ENCODE results near the gene TRIM71. TPM values are rescaled to one million over a fixed set of nuclear protein-coding genes. Genes with fewer than 3 reads are reported as not detected.
A peak's percentile ranks its signal among the peaks of the same experiment; 100 is the strongest.

Gene TRIM71
- total RNA-seq, 1 donor from 2014 or later = 117 TPM

DNA sequence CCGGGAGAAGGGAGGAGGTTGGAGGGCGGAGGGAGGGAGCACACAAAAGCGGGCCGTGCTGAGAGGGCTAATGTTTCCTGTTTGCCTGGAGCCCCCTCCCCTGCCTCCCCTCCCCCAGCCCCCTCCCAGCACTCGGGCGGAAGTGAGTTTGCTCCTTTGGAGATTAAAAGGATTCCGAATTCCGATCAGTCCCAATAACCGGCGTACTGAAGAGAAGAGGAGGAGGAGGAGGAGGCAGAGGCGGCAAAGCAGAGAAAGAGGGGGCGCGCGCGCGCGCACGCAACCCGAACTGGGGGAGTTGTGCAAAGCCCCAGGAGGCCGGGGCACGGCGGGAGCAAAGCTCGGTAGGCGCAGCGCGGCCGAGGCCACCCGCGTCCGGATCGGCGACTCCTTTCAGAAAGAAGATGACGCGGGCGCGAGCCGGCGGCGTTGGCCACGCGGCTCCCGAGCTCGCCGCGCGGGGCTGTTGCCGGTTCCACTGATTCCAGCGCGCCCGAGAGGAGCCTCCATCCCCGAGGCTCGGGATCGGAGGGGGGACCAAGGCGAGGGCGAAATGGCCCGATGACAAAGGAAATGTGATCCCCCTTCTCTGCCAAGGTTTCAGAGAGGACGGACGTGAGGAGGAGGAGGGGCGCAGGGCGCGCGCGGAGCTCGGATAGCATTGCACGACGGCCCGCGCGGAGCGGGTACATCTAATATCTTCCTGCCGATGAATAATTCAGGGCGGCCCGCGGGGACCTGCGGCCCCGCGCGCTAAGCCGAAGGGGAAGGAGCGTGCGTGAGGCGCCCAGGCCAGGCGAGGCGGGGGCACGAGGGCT is 1.1 kb upstream of the TRIM71 start:
- no peak for TF ChIP-seq CTCF (IDR thresholded peaks at IDR 0.05; ENCODE audit: partially characterized antibody, unreplicated experiment)
- Mint-ChIP-seq H3K36me3 (ENCODE audit: unreplicated experiment) (peaks cover 7% of the 10 kb centered on the region), H3K27ac (ENCODE audit: unreplicated experiment) (peak overlapping the region; percentile 100), H3K4me1 (ENCODE audit: low read depth, unreplicated experiment) (peaks cover 18% of the 10 kb centered on the region), H3K27me3 (ENCODE audit: unreplicated experiment) (peaks cover 45% of the 10 kb centered on the region), H3K9me3 (ENCODE audit: unreplicated experiment) (peaks cover 55% of the 10 kb centered on the region), H3K4me3 (ENCODE audit: unreplicated experiment) (peak overlapping the region; percentile 87)
- DNase-seq = peak; percentile 92

DNA sequence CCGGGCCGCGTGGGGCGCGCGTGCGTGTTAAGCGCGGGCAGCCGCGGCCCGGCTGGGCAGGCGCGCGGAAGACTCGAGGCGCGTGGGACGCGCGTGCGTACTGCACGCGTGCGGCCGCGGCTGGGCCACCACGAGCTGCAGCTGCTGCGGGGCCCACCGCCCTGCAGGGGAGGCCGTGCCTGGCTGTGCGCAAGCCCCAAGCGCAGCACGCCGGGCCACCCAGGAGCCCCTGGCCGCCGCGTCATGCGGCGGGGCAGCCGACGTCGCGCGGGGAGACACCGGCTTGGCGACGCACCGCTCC is 590 bp upstream of the TRIM71 start:
- Mint-ChIP-seq H3K36me3 (ENCODE audit: unreplicated experiment) (peaks cover 7% of the 10 kb centered on the region), H3K4me3 (ENCODE audit: unreplicated experiment) (peak overlapping the region; percentile 93), H3K9me3 (ENCODE audit: unreplicated experiment) (peaks cover 55% of the 10 kb centered on the region), H3K27ac (ENCODE audit: unreplicated experiment) (peak overlapping the region; percentile 95), H3K4me1 (ENCODE audit: low read depth, unreplicated experiment) (peaks cover 17% of the 10 kb centered on the region), H3K27me3 (ENCODE audit: unreplicated experiment) (peaks cover 48% of the 10 kb centered on the region)
- DNase-seq = peak; percentile 58
- TF ChIP-seq CTCF (IDR thresholded peaks at IDR 0.05; ENCODE audit: partially characterized antibody, unreplicated experiment) = no peak

DNA sequence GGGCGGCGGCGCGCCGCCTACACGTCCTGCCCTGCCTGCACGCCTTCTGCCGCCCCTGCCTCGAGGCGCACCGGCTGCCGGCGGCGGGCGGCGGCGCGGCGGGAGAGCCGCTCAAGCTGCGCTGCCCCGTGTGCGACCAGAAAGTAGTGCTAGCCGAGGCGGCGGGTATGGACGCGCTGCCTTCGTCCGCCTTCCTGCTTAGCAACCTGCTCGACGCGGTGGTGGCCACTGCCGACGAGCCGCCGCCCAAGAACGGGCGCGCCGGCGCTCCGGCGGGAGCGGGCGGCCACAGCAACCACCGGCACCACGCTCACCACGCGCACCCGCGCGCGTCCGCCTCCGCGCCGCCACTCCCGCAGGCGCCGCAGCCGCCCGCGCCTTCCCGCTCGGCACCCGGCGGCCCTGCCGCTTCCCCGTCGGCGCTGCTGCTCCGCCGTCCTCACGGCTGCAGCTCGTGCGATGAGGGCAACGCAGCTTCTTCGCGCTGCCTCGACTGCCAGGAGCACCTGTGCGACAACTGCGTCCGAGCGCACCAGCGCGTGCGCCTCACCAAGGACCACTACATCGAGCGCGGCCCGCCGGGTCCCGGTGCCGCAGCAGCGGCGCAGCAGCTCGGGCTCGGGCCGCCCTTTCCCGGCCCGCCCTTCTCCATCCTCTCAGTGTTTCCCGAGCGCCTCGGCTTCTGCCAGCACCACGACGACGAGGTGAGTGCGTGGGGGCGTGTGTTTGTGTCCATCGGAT is 602 bp downstream of the TRIM71 start:
- peak overlapping the region; percentile 100 for H3K4me3 Mint-ChIP-seq (ENCODE audit: unreplicated experiment)
- peaks cover 56% of the 10 kb centered on the region for H3K9me3 Mint-ChIP-seq (ENCODE audit: unreplicated experiment)
- peaks cover 7% of the 10 kb centered on the region for H3K36me3 Mint-ChIP-seq (ENCODE audit: unreplicated experiment)
- TF ChIP-seq CTCF (IDR thresholded peaks at IDR 0.05; ENCODE audit: partially characterized antibody, unreplicated experiment) = no peak
- peaks cover 19% of the 10 kb centered on the region for H3K4me1 Mint-ChIP-seq (ENCODE audit: low read depth, unreplicated experiment)
- peak overlapping the region; percentile 96 for H3K27ac Mint-ChIP-seq (ENCODE audit: unreplicated experiment)
- no peak for DNase-seq
- H3K27me3 Mint-ChIP-seq (ENCODE audit: unreplicated experiment) = peaks cover 49% of the 10 kb centered on the region

DNA sequence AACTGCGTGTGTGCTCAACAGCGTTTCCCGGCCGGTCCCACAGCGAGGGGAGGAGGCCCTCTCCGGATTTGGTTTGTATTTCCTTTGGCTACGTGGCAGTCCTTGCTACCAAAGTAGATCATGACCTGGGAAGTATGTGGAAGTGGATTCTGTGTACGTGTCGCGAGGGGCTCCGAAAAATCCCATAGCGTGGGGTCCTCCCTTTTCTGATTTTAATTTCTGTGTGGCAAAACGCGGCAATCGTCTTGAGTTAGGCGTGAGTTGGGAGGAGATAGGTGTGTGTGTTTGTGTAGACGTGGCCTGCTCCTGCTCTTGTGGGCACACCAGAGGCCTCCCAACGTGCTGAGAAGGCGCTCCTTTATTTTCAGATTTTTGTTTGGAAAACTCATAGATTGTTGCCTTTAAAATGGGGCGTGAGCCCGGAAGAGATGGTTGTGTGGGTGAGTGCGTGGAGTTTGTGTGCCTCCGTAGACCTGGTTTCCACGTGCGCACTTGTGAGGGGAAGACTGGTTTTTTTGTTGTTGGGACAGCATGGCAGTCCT is 1.2 kb downstream of the TRIM71 start:
- no peak for TF ChIP-seq CTCF (IDR thresholded peaks at IDR 0.05; ENCODE audit: partially characterized antibody, unreplicated experiment)
- peaks cover 7% of the 10 kb centered on the region for H3K36me3 Mint-ChIP-seq (ENCODE audit: unreplicated experiment)
- H3K27ac Mint-ChIP-seq (ENCODE audit: unreplicated experiment) = peak overlapping the region; percentile 96
- peaks cover 50% of the 10 kb centered on the region for H3K27me3 Mint-ChIP-seq (ENCODE audit: unreplicated experiment)
- peak overlapping the region; percentile 100 for H3K4me3 Mint-ChIP-seq (ENCODE audit: unreplicated experiment)
- peaks cover 19% of the 10 kb centered on the region for H3K4me1 Mint-ChIP-seq (ENCODE audit: low read depth, unreplicated experiment)
- peaks cover 56% of the 10 kb centered on the region for H3K9me3 Mint-ChIP-seq (ENCODE audit: unreplicated experiment)
- DNase-seq = no peak
